Stimulated activated CD4-positive, alpha-beta T cell treated with anti-CD3 and anti-CD28 coated beads, Interleukin-2, amount 100 ng/mL, for 24 hours (primary cell): ENCODE measurements around the gene SASH1.

Experiments used
- DNase-seq, 2 donors: peaks; one replicate each; pipeline ENCODE4 v3.0.0-alpha.2; 2020

Gene SASH1

DNA sequence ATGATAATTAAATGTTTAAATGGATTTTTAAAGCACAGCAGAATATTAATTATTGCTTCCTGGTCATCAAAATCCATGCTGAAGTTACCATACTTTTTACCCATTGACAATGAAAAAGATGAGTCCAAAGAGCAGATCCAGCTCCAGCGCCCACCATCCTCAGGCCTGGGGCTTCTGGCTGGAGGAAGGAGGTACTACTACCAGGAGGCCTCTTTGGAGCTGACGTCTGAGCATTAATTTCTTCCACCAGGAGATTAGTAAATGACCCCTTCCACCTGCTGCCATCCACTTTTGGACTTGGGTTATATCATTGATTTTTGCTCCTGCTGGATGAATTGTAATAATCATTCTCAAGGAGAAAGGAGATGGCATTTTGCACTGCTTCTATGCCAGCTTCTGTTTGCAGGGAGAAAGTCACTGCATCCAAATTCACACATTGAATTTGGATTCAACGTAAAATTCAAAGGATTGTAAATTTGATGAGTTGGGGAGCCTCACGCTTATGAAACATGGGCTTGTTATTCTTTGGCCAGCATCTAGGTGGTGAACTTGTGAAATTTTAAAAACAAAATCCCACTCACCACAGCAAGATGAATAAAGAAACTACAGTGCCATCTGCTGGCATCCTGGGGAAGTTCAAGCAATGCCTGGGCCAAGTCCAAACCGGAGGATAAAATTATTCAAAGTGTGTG lies 121.8 kb downstream of the SASH1 start:
- DNase-seq, result peak; percentile 63 to 67

DNA sequence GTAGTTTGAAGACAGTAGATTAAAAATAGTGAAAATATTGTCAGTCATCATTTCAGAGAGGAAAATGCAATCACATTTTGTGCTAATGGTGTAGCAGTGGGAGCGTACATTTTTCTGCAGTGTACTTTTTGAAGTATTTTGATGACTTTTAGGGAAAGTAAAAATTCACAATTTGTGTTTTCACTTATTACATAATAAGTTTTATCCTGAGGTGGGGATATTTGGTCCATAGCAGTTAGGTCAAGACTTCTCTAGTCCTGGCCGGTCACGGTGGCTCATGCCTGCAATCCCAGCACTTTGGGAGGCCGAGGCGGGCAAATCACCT lies 122.3 kb downstream of the SASH1 start:
- DNase-seq, result no peak

DNA sequence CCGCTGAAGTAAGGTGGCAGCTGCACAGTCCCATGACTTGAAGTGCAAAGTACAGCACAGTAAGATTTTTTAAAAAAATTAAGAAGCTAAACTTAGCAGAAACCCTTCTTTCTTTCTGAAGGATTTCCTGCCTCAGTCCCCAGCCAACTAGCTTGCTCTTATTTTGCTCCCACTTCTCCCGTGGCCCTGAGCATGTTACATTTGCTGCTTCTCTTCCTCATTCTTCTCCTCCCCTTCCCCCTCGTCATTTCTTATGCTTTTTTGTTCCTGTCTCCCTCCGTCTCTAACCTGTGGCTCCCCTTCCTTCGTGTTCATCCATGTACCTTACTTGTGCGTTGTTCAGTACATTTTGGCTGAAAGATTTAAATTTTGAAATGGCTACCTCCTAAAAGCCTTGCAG lies 123.0 kb downstream of the SASH1 start:
- DNase-seq, result no peak

DNA sequence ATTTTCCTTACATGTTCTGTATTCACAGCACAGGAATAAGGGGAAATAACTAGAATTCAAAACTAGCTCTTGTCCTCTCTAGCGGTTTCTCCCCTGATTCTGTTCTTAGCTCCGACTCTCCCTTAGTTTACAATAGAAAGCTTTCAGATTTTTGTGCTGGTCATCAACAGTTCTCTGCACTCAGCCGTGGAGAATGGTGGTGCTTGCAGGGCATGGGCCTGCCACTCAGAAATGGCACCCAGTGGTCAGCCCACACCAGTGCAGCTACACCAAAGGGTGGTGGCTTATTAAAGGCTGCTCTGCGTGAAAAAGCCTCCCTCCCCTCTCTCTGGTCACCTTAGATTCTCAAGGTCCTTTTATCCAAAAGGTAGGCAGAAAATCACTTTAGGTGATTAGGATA lies 123.5 kb downstream of the SASH1 start:
- DNase-seq, result no peak

DNA sequence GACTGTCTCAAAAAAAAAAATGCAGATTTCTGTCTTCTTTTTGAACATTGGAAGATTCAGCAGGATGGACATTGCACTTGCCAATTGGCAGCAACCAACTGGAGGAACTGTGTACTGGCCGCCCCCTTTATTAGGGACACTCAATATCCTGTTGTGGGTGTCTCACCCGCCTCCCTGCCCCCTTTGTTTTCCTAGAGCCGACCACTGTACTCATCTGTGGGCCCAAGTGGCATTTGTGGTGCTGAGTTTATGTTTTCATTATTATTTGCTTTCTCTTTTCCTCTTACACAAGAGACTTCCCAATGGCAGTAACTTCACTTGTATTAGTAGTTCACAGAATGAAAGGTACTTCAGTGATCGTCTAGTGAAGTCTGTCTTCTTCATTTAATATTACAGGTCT lies 125.3 kb downstream of the SASH1 start:
- DNase-seq, result no peak

DNA sequence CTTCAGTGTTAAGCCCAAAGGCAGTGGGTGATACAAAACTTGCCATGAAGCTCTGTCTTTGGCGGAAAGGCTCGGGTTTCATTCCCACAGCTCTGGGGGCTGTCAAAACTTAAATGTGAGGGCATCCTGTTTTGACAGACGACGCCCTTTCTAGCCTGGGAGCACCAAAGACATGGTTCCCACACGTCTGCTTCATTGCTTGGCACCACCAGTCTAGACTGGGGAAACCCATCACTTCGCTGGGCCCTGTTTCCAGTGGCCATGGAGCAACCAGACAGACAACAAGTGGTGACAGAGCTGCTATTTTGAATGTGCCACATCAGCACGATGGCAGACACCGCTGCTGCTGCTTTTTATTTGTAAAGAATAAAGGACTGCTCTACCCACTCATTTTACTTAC lies 127.5 kb downstream of the SASH1 start:
- DNase-seq, result no peak

DNA sequence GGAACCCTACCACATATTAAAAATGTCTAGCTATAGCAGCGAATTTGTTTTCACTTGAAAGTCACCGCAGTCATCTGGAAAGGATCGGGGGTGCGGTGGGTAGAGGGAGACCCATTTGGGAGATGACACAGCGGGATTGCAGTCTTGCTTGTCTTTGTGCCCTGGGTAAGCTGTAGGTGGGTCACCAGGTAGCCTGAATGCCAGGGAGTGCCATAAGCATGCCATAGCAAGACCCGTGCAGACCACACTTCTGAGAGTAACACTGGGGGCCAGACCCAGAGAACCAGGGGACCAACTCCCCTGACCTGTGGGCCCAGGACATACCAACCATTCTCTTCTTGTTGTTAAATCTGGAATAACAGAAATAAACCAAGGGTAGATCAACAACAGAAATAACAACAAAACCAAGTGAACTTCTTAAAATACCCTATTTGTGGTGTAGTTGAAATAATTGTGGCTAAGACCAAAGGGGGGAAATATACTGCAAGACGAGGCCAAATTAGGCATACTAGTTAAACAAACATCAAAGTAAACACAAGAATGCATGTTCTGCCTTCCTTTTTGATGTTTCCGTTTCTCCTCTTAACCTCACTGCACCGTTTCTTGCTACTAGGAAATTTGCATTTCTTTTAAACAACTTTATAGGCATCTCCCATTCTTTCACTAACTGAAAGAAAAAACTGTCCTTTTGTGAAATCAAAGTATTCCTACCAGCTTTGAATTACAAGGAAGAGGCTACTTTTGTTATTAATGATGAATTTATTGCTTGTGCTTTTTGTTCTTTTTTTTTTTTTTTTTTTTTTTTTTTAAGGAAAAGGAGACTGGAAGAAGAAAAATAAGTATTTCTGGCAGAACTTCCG lies 128.2 kb downstream of the SASH1 start:
- DNase-seq, result no peak

DNA sequence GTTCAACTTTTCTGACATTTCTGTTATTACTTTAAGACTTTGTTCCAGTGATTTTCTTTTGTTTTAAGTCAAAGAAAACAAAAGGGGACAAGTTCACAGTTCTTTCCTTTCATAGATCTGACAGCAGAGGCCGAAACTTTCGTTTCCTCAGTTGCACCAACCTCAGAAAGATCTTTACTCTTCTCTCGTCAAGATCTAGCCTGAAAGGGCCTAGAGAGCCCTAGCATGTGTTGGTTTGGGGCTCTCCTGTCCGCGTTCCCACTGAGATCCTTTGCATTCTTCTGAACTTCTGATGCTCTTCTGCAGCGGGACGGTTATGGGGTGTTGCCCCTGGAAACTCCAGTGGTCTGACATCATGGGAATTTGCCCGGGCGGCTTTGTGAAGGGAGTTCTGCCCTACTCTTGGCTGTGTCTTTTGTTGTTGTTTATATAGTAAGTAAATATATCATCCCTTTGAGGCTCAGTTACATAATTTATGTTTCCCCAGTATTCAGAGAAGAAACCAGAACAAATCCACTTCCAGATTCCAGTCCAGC lies 129.1 kb downstream of the SASH1 start:
- DNase-seq, result no peak

GRCh38 chr6:148472171-148473105 lies 129.8 kb downstream of the SASH1 start:
- no peak for DNase-seq

- DNase-seq, result no peak
Measured at GRCh38 chr6:148479497-148479896, 136.9 kb downstream of the SASH1 start.

DNA sequence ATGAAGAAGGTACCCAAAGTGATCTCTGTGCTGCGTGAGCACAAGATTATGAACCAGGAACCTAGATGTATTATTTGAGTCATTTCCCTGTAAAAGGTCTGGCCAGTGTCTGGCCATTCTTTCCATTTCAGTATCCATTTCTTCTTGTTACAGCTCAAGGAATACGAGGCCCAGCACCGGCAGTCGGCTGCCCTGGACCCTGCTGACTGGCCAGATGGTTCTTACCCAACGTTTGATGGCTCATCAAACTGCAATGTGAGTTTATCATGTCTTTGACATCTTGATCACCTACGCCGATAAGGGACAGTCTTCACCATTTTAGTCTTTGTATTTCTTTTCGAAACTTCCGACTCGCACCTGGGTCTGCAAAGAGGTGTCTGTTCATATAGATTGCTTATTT lies 144.8 kb downstream of the SASH1 start:
- DNase-seq, result no peak

- no peak for DNase-seq
Measured at GRCh38 chr6:148491638-148492251, 149.1 kb downstream of the SASH1 start.

- no peak for DNase-seq
Measured at GRCh38 chr6:148492654-148493290, 150.1 kb downstream of the SASH1 start.

DNA sequence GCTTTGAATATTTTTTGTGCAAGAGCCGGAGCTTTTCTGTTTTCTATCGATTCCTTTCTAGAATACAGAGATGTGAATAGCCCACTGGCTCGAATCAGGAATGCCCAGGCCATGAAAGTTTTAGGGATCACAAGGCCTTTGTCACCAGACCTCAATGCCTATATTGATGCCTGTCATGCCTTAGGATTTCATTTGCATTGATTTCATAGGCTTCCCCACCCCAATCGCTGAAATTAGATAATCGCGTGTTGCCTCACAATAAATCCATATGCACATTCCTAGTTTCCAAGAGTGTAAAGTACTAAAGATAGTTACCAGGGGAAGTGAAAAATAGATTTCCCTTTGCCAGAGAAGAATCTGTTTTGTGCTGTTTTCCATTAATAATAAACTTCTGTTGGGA lies 150.8 kb downstream of the SASH1 start:
- DNase-seq, result no peak

DNA sequence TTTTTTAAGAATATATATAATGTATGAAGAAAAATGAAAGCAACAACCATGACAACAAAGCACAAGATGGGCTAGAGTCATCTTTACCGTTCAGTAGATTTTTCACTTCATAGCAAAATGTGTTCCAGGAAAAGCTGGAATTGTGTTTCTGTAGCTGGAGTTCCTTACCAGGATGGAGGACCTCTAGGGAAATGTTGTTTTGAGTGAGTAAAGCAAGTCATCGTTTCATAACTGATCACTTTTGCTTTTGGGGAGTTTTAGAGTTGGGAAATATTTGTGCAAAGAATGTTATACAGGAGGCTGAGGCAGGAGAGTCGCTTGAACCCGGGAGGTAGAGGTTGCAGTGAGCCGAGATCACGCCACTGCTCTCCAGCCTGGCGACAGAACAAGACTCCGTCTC lies 151.6 kb downstream of the SASH1 start:
- no peak for DNase-seq

GRCh38 chr6:148495029-148495428 lies 152.4 kb downstream of the SASH1 start:
- no peak for DNase-seq

GRCh38 chr6:148497257-148497656 lies 154.6 kb downstream of the SASH1 start:
- no peak for DNase-seq

GRCh38 chr6:148497717-148498116 lies 155.1 kb downstream of the SASH1 start:
- DNase-seq, result no peak

GRCh38 chr6:148500402-148500801 lies 157.8 kb downstream of the SASH1 start:
- no peak for DNase-seq

DNA sequence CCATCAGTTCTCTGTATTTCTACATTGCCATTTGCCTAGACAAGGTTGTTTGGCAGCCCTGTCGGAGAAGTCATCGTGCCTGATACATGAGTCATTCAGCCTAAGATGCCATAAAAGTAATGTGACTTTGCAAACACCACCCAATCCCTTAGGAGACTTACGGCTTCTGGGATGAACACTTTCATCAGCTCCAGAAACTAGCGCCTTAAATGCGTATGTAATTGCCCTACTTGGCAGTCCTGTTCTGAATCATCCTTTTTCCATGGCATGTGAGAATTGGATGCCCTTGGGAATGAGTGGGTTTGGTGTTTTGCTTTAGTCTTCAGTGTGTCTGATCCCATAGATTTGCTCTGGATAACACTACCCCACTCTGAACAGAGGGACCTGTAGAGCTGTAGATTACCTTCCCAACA lies 158.5 kb downstream of the SASH1 start:
- DNase-seq, result no peak

DNA sequence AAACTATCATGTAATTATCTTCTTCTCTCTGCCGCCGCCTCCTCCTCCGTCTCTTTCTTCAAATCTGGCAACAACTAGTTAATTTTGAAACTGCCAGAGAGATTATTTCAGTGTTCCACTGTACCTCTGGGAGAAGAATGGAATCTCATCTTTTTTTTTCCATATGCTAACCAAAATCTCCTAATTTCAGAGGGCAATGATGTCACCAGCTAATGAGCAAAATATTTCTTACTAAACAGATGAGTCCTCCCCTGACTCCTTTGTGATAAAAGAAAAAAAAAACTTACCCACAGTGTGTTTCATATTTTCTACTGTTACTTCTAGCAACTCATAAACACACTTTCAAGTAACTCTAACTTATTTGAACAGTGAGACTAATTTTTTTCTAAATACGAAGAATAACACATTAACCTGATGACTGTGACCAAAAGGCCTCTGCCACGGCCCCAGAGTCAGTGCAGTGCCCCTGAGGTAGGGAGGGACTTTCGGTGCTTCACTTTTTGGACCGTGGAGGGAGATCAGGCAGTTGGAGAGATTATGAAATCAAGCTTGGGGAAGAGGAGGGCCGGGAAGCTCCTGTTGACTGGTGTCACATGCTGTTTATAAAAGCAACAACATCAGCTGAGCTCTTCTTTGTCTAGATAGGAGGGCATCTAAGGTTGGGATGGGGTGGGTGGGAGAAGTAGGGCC lies 159.6 kb downstream of the SASH1 start:
- no peak for DNase-seq

GRCh38 chr6:148502773-148503135 lies 160.1 kb downstream of the SASH1 start:
- DNase-seq, result no peak
